ENCODE measurements around the gene AUH. TPM values are rescaled to one million over a fixed set of nuclear protein-coding genes. Genes with fewer than 3 reads are reported as not detected.

Gene AUH
- total RNA-seq, 1 experiment from 2014 or later, result 29.0 TPM

GRCh38 chr9:91164724-91165520, 196.8 kb downstream of the AUH start:
- POLR2A ChIA-PET, result interaction anchor here (0.7 kb wide), 1 partner anchor 259 kb away, joined by 3 read pairs; no protein-coding TSS in a partner anchor
- H2AFZ ChIP-seq (ENCODE audit: low read depth, low read length, poor library complexity, severe bottlenecking), result peak overlapping the region; percentile 71
- DNase-seq (ENCODE audit: low read depth, low spot score) (peak; percentile 81), ATAC-seq (peak; percentile 97)
- intact Hi-C loops (cut with micrococcal nuclease), result no loop called here
- no peaks in the 10 kb centered on the region for H3K9me3 ChIP-seq (ENCODE audit: control insufficient read depth in 1 of 2, insufficient read depth in 1 of 2, low read depth in 1 of 2, low read length in 2 of 2)
- RAD21 ChIA-PET (ENCODE audit: low non-redundant PET in 1 of 2, low total read pairs in 2 of 2, uncharacterized antibody in 2 of 2, unreplicated experiment in 2 of 2), result interaction anchor here (0.6 to 0.8 kb wide), 3 partner anchors 9 to 250 kb away, joined by 3 to 4 read pairs (median 3); no protein-coding TSS in a partner anchor
- no TSS peak for BruUV-seq (replicated peaks)
- H3K4me1 ChIP-seq (ENCODE audit: control insufficient read depth in 1 of 2, insufficient read depth in 2 of 2, low read length in 2 of 2), result peaks cover 16 to 43% of the 10 kb centered on the region in 2 experiments
- H4K20me1 ChIP-seq (ENCODE audit: insufficient read depth), result no peaks in the 10 kb centered on the region
- peak overlapping the region; percentile 36 for H3K27ac ChIP-seq (ENCODE audit: low read depth, low read length)
- no peaks in the 10 kb centered on the region for H3K79me2 ChIP-seq (ENCODE audit: insufficient read depth, low read length)
- peak overlapping the region; percentile 61 for H3K4me2 ChIP-seq (ENCODE audit: low read length)
- no peaks in the 10 kb centered on the region for H3K9me2 ChIP-seq (ENCODE audit: insufficient read depth)
- H3K9ac ChIP-seq (ENCODE audit: low read length), result peak overlapping the region; percentile 27
- H3K36me3 ChIP-seq (ENCODE audit: control insufficient read depth in 1 of 2, insufficient read depth in 2 of 2, low read length in 2 of 2), result no peaks in the 10 kb centered on the region
- CTCF ChIA-PET, result interaction anchor here (1.4 to 1.5 kb wide), 2 partner anchors 128 to 180 kb away, joined by 3 read pairs; no protein-coding TSS in a partner anchor
- no peaks in the 10 kb centered on the region for H3K27me3 ChIP-seq (ENCODE audit: insufficient read depth, low read length)
- no peak overlapping the region; a peak in 1 of 4 replicates for H3K4me3 ChIP-seq (replicated peaks in 1 of 2; ENCODE audit: low read depth in 1 of 2, low read length in 2 of 2)
- TF ChIP-seq MAX (IDR thresholded peaks at IDR 0.05), result peak; percentile 94
- TF ChIP-seq TCF7L2 (IDR thresholded peaks at IDR 0.05; ENCODE audit: borderline replicate concordance, extremely low read depth, insufficient read depth, insufficient read length), result peak; percentile 60
- 0 out of 2 replicates have a peak, but pooled peaks have one; percentile 30 for TF ChIP-seq RAD21 (IDR thresholded peaks at IDR 0.05; ENCODE audit: low read depth)
- peak; percentile 76 for TF ChIP-seq SP1 (IDR thresholded peaks at IDR 0.05; ENCODE audit: low read depth)
- no peak for TF ChIP-seq ATF3 (IDR thresholded peaks at IDR 0.05)
- no peak for TF ChIP-seq ZBTB33 (IDR thresholded peaks at IDR 0.05; ENCODE audit: extremely low read depth, insufficient replicate concordance, low read length)
- peak; percentile 90 for TF ChIP-seq JUND (IDR thresholded peaks at IDR 0.05)
- TF ChIP-seq POLR2A (IDR thresholded peaks at IDR 0.05; ENCODE audit: borderline replicate concordance, extremely low read depth, insufficient read depth, insufficient read length), result no peak
- no peak for TF ChIP-seq CTCF (IDR thresholded peaks at IDR 0.05 in 2 of 3, conservative IDR thresholded peaks at IDR 0.05 in 1 of 3; ENCODE audit: borderline replicate concordance in 1 of 3, insufficient read depth in 1 of 3, low read depth in 2 of 3, low read length in 2 of 3)
- TF ChIP-seq CBX3 (IDR thresholded peaks at IDR 0.05; ENCODE audit: low read depth), result peak; percentile 98
- no peak for TF ChIP-seq EGR1 (IDR thresholded peaks at IDR 0.05; ENCODE audit: low read depth)
- TF ChIP-seq FOSL1 (IDR thresholded peaks at IDR 0.05; ENCODE audit: low read depth), result peak; percentile 86
- no peak for TF ChIP-seq ZFX (IDR thresholded peaks at IDR 0.05)

Measured in HCT116 (cell line).